Retina (tissue), 1 donor: ENCODE data around the gene CDK15.
A peak's percentile ranks its signal among the peaks of the same experiment; 100 is the strongest.

ENCODE experiments used
- DNase-seq: peaks from one replicate; pipeline ENCODE4 v3.0.0-alpha.2; 2016

CDK15 gene

DNA sequence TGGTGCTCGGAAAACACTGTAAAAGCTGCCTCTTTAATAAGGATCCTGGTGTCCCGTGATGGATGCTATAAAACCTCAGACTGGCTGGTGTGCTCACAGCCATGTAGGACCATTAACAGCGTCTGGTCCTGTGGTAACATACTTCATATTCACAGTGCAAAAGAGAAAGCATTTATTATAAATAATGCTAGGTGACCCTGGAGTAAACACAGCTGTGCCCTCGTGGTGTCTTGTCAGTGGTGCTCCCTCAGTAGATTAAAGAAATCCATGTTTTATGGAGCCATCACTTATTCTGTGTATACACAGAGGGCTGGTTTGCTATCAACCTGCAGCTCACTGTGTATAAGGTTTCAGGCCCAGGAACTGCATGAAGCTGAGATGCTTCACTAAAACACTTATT is 106.9 kb downstream of the CDK15 start:
- DNase-seq = no peak

GRCh38 chr2:201915446-201915845 is 109.1 kb downstream of the CDK15 start:
- DNase-seq = no peak

- no peak for DNase-seq
These were observed 110.2 kb downstream of the CDK15 start for GRCh38 chr2:201916565-201916964.

- no peak for DNase-seq
These were observed 112.4 kb downstream of the CDK15 start for GRCh38 chr2:201918616-201919307.

GRCh38 chr2:201919308-201919634 is 112.9 kb downstream of the CDK15 start:
- no peak for DNase-seq

- DNase-seq = peak; percentile 12
These were observed 117.3 kb downstream of the CDK15 start for GRCh38 chr2:201923436-201924328.

DNA sequence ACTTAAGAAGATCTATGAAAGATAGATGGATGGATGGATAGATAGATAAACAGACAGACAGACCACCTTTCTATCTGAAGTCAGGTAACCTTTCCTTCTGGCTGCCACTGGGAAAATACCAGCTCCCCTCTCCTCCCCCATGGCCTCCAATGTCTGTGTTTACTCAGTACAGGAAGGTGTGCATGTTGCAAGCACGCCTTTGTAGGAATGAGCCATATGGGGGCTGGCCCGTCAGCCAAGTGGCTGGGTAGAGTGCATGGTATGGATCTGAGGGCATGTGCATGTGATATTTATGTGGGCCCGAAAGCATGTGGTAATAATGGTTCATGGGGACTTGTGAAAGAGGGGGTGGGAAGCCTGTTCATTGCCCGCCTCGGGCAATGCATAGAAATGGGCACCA is 118.1 kb downstream of the CDK15 start:
- no peak for DNase-seq

DNA sequence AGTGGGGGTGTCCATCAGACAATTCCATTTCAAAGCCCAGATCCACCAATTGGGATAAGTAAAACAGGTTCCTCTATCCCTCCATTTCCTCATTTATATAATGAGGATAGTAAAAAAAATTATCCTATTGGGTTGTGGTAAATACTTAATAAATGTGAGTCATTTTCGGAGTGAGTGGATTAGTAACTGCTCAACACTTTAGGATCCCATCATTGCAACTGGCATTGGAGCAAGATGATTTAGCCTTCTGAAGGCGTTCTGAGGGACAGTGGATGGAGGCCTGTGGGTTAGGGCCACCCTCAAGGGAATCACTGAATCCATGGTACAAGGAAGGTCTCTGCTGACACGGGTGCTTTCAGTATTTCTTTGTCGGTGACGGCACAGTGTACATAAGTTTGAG is 118.7 kb downstream of the CDK15 start:
- no peak for DNase-seq

GRCh38 chr2:201926067-201926466 is 119.7 kb downstream of the CDK15 start:
- DNase-seq = no peak

GRCh38 chr2:201928363-201928762 is 122.0 kb downstream of the CDK15 start:
- no peak for DNase-seq

DNA sequence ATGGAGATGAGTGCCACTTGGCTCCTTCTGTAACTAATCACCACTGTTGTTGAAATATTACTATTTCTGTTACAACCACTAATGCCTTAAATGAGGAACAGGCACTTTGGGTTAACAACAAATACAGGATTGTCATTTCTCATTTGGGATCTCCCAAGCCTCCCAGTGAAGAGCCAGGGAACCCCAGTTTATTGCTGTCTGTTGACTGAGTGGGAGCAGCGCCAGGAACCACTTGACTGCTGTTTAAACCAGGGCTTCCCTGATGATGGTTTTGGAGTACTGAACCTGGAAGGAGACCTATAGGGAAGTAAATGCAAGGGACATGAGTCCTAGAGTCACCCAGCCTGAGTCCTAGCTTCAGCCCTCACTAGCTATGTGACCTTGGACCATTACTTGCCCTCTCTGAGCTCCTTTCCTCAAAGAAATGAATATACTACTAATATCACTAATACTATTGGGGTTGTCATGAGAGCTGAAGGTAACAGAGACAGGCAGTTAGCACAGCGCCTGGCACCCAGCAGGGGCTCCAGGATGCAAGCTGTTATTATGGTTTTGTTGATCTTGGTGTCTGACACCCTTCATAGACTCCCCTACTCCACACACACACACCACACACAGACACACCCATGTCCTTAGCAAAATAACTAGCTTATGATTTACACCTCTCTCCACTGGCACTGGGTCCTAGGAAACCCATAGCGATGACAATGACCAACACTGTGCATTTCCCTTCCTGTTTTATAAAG is 123.1 kb downstream of the CDK15 start:
- DNase-seq = no peak

- DNase-seq = no peak
These were observed 123.7 kb downstream of the CDK15 start for GRCh38 chr2:201930043-201930442.

DNA sequence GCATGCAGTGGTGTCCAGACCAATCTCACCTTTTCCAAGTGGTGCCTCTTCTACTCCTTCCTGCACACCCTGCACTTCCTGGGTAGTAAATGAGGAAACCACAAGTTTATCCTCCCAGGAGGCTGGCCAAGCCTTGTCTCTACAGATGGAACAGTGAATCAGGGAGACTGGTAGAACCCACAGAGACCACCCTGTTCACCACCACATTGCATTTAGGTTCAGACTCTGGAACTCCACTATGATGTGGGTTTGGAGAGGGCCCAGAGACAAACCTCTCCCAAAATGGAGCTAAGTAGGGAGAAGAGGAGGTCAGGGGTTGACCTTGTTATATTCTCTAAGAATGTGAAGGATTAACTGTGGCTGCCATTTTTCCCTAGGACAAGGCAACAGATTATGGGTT is 124.5 kb downstream of the CDK15 start:
- DNase-seq = no peak

- DNase-seq = no peak
These were observed 125.1 kb downstream of the CDK15 start for GRCh38 chr2:201931475-201931874.

GRCh38 chr2:201931951-201932350 is 125.6 kb downstream of the CDK15 start:
- no peak for DNase-seq

DNA sequence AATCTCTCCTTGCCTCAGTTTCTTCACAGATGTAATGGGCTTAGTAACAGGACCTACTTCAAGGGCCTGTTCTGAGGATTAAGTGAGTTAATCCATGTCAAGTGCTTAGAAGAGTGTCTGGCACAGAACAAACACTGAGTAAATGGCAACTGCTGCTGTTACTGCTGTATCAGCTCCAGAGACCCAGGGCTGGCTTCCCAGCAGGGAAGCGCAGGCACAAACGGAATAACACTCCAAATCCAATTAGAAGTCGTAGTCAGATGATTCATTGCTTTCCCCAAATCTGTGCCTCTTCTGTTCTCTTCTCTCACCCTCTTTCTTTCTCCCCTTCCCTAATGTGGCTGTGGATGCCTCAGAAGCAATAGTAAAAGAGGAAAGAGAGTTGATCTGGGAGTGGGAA is 126.2 kb downstream of the CDK15 start:
- peak; percentile 32 for DNase-seq

DNA sequence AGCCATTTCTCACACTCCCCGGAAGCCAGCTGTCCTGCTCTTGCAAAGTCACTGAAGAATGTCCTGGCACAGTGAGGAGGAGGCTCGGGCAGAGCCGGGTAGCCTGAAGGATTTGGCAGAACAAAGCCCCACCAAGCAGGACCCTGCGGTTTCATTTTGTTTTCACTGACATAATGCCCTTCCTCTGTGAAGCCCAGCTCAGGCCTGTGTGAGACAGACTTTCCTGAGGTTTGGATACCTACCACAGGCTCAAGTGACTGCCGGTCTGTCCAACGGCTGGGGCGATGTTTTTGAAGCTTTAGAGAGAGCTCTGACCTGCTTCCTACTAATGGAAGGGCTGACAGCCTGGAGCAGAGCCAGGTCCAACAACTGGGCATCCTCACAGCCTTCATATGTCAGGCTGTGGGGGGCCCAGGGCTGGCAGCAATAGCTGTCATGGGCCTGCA is 127.5 kb downstream of the CDK15 start:
- DNase-seq = peak; percentile 62

- no peak for DNase-seq
These were observed 130.5 kb downstream of the CDK15 start for GRCh38 chr2:201936817-201937216.

DNA sequence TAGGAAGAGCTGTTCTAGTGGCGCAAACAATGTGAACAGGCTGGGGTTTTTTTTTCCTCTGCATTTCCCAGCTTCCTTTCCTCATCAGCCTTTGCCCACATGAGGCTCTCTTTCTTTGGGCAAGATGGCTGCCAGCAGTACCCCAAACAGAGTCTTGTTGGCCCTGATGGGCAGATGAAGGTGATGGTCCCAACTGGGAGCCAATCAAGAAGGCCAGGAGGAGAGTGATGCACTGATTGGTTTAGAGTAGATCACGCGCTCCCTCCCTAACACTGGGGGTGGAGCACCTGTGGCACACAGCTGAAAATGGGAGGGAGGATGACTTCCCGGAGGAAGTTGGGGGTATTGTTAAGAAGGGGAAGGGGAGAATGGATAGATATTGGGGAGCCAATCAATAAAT is 131.0 kb downstream of the CDK15 start:
- no peak for DNase-seq

DNA sequence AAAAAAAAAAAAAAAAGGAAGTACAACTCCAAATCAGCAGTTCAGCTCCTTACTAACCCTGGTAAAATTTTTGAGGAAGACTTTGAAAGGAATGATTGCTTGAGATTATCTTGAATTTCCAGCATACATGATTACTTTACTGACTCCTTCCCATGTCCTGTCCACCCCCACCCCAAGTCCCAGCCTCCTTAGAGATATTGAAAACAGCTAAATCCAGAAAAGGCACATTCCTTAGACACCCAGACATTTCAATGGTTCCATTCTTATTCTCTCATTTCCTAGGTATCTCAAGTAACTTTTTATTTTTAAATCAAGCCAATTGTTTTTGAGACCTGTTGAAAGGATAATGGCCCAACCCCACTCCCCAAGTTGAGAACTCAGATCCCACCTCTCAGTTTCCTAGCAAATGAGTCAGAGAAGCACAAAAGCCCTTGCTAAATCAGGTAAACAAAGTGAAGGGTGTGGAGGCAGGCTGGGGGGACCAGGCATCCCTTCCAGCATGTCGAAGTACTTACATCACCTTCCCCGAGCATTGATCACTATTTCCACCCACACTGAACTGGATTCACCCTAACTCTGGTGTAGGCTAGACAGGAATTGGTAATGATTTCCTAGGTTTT is 131.9 kb downstream of the CDK15 start:
- no peak for DNase-seq

GRCh38 chr2:201938781-201939180 is 132.4 kb downstream of the CDK15 start:
- DNase-seq = peak; percentile 24

DNA sequence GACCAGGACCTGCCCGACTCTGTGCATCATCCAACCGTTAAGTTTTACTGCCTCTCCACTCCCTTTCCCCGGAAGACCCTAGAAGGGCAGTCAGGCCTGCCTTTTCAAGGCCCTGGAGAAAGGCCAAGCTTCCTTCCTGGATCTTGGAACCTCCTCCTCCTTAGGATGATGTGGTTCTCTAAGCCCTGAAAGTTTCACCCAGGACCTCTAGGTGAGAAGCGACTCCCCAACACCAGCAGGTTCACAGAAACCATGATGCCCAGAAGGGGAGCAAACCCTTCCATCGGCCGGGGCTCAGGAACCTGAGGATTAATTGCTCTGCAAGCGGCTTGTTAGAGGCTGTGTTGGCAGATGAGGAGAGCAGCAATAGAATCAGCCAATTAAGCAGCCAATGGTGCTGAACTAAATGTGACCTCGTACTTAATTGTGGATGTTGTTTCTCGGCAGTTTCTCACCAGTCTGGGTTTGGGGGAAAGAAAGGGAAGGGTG is 133.2 kb downstream of the CDK15 start:
- peak; percentile 79 for DNase-seq

DNA sequence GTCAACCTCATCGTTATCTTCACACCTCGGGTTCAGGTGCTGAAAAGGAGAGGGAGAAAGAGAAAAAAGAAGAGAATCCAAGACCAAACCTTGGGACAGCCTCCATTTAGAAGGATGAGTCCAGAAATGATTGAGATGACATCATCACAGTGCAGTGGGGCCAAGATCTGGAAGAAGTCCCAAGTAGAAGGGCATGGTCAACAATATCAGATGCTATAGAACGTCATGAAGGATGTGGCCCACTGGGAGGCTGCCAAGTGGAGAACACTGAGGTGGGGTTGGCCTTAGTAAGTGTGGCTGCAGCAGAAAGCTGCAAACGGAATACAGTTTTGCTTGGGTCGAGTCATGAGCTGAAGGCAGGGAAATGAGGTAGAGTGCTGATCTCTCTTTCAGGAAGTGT is 136.2 kb downstream of the CDK15 start:
- no peak for DNase-seq
